ENCODE data around the gene HPS1.

The HPS1 gene

GRCh38 chr10:98411768-98412167, 35.0 kb downstream of the HPS1 start:
- DNase-seq (ENCODE audit: low read depth) = no peak

- no peak for DNase-seq (ENCODE audit: low read depth)
Observed at GRCh38 chr10:98411166-98411565, 35.6 kb downstream of the HPS1 start.

GRCh38 chr10:98410759-98411158, 36.0 kb downstream of the HPS1 start:
- no peak for DNase-seq (ENCODE audit: low read depth)

DNA sequence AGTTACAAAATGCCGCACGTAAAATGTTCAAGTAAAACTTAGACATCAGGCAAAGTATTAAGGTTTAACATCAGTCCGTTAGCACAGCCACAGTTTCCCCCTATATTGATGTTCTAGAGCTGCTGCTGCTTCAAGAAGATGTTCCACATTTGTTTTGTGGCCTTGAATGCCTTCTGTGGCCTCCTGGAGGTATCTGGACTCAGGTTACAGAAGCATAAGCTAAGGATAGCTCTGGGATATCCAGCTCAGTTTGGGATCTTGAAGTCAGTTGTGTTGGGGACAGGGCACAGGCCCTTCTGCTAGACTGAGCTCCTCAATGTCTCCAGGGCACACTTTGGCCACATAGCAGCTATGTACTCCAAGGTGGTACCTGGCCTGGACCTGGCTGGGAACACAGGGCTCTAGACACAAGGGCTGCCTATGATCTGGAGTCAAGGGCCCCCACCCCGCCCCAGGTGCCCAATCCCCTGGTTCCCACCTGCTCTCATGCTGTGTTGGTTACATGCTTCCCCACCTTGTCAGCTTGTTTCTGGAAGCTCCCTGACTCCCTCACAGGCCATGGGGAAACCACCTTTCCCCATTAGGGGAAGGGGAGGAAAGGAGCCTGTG, 36.5 kb downstream of the HPS1 start:
- DNase-seq (ENCODE audit: low read depth) = no peak

DNA sequence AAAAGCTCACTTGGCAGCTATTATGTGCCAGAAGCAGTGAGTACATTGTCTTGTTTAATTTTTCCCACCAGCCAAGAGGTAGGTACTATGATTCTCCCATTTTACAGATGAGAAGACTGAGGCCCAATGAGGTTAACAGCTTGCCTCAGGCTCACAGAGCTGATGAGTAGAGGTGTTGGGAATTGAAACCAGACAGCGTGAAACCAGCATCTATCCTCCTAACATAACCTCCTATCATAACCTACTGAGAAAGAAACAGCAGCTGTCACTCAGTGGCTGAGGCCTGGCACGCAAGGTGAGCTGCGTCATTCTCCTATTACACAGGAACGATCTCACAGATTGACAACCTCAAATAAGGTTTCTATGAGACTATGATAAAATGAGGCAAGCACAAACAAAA, 37.9 kb downstream of the HPS1 start:
- no peak for DNase-seq (ENCODE audit: low read depth)

DNA sequence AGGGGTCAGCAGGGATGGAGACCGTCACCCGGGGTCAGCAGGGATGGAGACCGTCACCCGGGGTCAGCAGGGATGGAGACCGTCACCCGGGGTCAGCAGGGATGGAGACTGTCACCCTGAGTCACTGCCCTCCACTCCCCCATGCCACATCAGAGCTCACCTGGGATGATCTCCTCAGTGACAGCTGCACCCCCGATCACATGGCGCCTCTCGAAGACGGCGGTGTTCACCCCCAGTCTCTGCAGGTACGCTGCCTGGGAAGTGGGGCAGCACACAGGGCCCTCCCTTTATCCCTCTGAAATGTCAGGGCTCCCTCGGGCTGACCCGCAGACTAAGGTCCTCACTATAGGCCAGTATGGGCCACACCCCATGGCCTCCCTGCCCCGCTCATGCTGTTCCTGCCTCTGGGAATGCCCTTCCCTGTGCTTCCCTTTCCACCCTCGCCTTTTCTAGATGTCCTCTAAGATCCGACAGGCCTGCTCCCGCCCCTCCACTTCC, 38.9 kb downstream of the HPS1 start:
- no peak for DNase-seq (ENCODE audit: low read depth)

DNA sequence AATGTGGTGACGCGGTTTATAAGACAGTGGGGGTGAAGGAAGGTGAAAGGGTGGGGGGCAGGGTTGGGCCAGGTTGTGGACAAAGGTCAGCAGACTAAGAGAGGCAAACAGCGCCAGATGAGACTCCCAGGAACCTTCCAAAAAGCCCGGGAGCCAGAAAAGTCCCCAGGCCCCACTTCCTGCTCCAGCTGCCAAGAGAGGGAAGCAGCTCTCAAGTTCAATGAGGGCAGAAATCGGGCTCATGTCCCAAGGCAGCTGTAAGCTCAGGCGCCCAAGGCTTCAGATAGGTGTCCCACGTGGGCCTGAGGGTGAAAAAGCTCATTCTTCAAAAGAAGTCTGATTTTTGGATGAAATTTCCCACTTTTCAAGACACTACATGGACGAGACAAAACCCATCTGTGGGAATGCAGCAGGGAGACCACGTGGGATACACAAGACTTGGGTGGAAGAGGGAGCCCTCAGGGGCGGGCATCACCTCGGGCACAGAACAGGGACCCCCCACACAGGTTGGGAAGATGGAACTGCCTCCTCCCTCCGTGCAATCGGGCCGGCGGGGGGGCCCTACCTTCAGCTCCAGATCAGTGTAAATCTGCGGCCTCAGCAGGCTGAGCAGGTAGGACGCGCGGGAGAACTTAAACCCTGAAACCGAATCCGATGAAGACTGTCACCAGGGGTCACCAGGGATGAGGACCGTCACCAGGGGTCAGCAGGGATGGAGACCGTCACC, 39.6 kb downstream of the HPS1 start:
- DNase-seq (ENCODE audit: low read depth) = no peak

- DNase-seq (ENCODE audit: low read depth) = no peak
Observed at GRCh38 chr10:98405422-98405821, 41.3 kb downstream of the HPS1 start.

- no peak for DNase-seq (ENCODE audit: low read depth)
Observed at GRCh38 chr10:98404571-98405359, 42.0 kb downstream of the HPS1 start.

DNA sequence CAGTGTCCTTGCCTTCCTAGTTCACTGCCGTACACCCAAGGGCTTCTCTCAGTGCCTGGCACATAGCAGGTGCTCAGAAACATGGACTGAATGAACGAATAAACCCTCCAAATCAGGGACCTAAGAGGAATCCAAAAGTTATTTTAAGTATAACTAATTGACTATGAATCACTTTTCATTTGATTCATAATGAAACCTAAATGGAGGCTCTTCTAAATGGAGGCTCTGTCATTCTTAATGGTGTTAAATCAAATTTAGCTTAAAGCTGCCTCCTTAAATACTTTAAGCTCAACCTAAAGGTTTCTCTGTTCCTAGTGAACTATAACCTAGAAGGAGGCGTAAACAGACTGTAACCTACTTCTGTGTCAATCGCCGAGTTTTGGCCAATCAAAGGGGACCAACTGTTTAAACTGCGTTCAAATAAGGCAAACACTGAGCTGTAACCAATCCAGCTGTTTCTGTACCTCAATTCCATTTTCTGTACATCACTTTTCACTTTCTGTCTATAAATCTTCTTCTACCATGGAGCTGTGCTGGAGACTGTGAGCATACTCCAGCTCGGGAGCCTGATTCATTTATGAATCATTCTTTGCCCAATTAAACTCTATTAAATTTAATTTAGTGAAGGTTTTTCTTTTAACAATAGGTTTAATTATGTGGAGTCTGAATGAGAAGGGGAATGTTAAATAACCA, 42.8 kb downstream of the HPS1 start:
- DNase-seq (ENCODE audit: low read depth) = no peak

DNA sequence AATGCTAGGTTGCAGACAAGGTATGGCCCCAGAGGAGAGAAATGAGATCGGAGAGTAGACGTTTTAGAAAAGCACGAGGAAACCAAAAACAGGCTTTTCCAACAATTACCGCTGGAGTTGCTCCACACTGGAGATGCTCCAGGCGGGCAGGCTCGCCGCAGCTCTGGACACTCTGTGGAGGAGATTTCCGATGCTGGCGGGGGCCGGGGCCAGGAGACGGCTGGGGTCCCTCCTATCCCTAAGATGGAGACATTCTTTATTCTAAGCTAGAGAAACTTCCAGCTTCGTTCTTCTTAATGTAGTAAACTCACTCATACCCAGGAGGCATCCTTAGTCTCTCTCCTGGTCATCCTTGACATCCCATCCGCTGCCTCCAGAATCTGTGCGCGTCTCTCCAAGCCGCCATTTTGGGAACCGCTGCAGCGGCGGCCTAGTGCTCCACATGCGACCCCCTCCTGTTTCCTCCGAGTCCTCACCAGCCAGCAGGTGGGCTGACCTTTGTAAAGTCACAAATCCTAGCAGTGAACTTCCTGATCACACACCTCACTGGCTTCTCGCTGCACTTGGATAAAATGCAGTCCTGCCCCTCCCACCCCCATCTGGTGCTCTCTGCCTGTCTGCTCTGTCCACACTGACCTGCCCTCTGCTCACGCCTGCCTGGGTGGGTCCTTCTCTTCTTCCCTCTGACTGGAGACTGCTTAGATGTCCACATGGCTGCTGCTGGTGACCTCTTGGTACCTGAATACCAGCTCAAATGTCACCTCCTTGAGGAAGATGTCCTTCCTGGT, 43.6 kb downstream of the HPS1 start:
- DNase-seq (ENCODE audit: low read depth) = no peak

DNA sequence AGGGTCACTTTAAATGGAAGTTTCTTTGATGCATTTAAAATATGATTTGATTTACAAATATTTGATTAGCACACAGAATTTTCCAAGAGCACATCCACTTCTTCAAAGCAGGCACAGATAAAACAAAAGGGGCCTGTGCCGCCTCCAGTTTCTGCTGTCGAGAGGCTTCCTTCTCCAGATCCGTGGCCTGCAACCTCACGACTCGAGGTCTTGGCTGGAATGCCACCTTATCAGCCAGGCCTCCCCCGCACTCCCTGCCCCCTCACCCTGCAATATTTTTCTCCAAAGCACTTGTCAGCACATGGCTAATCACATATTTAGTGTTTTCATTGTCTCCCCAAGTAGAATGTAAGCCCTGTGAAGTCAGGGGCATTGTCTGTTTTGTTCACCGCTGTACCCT, 44.3 kb downstream of the HPS1 start:
- no peak for DNase-seq (ENCODE audit: low read depth)

DNA sequence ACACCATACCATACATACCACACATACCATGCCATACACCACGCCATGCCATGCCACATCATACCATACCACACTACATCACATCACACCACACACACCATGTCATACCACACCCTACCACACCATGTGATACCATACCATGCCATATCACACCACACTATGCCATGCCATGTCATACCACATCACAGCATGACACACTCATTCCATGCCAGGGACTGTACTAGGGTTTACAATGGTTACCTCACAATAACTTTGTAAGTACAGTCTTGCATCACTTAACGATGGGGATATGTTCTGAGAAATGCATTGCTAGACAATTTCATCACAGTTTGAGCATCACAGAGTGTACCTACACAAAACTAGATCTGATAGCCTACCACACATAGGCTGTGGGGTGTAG, 46.3 kb downstream of the HPS1 start:
- no peak for DNase-seq (ENCODE audit: low read depth)

GRCh38 chr10:98399784-98400183, 47.0 kb downstream of the HPS1 start:
- DNase-seq (ENCODE audit: low read depth) = no peak

GRCh38 chr10:98397089-98397600, 49.6 kb downstream of the HPS1 start:
- no peak for DNase-seq (ENCODE audit: low read depth)

DNA sequence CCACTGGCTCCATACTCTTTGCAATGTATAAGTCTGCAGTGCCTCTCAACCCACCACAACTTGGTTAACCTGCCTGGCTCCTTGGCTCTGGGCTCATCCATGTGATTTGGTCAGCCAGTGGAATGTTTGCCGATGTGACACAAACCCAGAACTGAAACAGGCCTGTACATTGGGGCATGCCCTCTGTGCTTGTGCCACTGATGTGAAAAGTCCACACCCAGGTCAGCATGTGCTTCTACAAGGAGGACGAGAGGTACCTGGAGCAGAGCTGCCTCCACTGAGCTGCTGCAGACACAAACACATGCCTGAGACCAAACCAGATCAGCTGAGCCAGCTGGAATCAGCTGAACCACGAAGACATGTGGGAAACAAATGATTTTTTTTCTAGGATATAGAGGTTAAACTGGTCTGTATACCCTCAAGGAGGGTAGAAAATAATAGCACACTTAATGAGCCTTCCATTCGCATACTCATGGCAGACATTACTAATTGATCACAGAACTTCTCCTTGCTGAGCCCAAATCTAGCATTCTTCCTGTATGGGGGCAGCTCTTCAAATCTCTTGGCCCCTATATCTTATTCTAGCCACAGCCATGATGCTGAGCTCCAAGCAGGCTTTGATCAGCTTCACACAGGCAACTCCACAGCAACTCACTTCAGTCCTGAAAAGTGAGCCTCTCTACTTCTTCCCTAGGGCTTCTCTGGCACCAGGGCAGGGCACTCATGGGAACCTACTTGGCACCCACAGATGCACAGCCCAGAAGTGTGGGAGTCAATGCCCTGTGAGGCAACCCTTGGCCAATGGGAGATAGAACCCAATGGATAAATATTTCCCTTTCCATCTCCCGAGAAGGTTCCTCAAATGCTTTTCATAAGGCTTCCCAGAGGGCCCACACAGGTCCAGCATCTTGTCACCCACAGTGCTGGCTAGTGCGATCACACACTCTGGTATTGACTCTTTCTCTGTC, 50.4 kb downstream of the HPS1 start:
- no peak for DNase-seq (ENCODE audit: low read depth)

DNA sequence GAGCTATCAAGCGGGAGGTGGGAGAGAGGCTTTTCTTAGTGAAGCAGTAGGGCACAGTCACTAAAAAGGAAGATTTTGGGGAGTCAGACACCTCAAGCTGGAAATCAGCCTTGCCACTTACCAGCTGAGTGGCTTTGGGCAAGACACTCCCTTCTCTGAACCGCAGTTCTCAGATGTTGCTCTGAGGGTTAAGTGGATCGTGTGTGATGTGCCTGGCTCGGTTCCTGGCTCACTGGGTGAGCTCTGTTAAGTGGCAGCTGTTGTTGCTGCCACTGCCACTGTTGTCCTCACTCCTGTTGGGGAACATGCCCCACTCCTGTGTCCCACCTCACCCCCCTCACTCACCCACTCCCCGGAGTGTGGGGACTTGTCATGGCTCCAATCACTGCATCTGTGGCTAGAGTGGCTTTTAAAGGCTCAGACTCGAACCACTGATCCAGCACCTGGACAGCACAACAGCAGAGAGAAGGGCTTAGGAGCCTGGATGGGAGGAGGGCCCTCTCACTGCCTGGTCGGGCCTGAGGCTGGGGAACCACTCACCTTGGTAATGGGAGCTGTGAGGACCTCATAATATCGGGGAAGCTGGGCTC, 51.8 kb downstream of the HPS1 start:
- no peak for DNase-seq (ENCODE audit: low read depth)

DNA sequence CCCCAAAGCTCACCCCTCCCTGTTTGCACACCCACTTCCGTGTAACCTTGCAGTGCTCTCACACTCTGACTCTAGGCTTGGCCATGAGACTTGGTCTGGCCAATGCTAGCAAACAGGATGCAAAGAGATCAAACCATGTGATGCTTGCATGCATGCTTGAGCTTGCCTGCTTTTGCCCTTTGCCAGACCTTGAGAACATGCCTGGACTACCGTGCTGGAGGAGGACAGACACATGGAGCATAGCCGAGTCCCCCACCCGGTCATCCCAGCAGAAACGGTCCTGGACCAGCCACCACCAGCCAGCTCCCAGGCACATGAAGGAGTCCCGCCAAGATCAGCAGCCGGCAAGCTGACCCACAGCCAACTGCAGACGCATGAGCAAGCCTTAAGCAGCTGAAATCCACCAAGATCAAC, 55.1 kb downstream of the HPS1 start:
- DNase-seq (ENCODE audit: low read depth) = no peak

- no peak for DNase-seq (ENCODE audit: low read depth)
Observed at GRCh38 chr10:98391065-98391464, 55.7 kb downstream of the HPS1 start.

GRCh38 chr10:98390406-98390805, 56.3 kb downstream of the HPS1 start:
- DNase-seq (ENCODE audit: low read depth) = no peak

Data from HS-27A (cell line).